Choroid plexus epithelial cell (primary cell): ENCODE results near the gene BTBD9.

Experiments used
- DNase-seq: peaks from one replicate; pipeline ENCODE4 v3.0.0-alpha.2; 2010; ENCODE audit warnings: low read depth
- H3K4me3 ChIP-seq: 2 replicates; pipeline ENCODE4 v1.5.1; 2011; ENCODE audit warnings: low read depth, mild to moderate bottlenecking, control low read depth, low read length, moderate library complexity
- TF ChIP-seq, protein P1 (sequence below): conservative IDR thresholded peaks from 2 replicates; pipeline ENCODE4 v1.5.1; 2011; ENCODE audit warnings: low read depth, mild to moderate bottlenecking, control low read depth, inconsistent platforms, low read length, moderate library complexity

BTBD9 gene

DNA sequence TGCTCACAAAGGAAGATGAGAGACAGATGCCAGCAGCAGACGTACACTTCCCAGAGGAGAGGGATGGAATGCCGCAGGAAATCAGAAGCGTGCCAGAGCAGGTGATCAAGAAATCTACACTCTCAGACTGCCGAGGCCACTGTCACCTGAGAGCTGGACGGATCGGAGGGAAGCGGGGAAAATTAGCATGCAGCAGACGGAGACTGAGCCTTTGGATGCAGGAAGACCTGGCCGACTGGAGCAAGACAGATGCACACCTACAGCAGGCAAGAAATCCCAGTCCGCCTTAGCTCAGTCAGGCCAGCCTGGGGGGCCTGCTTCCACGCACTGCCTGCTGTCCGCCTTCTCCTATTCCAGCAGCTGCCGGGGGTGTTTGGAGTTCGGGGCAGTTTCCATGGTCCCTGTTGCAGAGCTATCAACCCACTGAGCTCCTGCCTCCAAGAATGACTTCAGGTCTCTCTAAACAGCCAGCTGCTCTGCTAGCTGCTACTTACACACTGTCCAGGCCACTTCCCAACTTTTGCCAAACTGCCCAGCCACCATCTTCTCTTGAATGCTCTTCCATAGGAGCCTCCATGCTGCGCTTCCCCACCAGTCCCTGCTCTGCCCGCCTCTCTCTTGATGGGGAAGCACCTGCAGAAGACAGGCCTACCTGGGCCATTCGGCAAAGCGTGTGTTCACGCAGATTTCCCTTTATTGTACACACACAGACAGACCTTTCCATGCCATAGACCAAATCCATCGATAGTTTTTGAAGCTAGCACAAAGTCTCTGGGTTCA, 451.7 kb downstream of the BTBD9 start:
- no peak for DNase-seq
- no peak overlapping the region for H3K4me3 ChIP-seq
- TF ChIP-seq, protein P1, sequence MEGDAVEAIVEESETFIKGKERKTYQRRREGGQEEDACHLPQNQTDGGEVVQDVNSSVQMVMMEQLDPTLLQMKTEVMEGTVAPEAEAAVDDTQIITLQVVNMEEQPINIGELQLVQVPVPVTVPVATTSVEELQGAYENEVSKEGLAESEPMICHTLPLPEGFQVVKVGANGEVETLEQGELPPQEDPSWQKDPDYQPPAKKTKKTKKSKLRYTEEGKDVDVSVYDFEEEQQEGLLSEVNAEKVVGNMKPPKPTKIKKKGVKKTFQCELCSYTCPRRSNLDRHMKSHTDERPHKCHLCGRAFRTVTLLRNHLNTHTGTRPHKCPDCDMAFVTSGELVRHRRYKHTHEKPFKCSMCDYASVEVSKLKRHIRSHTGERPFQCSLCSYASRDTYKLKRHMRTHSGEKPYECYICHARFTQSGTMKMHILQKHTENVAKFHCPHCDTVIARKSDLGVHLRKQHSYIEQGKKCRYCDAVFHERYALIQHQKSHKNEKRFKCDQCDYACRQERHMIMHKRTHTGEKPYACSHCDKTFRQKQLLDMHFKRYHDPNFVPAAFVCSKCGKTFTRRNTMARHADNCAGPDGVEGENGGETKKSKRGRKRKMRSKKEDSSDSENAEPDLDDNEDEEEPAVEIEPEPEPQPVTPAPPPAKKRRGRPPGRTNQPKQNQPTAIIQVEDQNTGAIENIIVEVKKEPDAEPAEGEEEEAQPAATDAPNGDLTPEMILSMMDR: no peak

DNA sequence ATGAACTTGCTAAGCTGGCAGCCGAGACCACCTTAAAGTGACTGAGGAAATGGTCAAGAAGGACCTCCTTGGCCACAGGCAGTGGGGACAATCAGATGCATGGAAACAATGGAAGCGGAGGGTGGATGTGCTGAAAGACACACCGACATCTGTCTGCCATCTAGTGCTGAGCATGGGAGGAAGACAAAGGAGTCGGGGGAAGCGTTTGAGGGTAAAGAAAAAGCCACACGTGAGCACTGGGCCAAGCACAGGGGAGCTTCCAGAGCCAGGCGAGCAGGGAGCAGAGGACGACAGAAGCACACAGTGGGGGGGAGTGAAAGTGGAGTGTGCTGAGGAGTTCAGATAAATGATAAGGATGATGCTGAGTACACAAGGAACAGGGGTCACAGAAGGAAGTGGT, 452.4 kb downstream of the BTBD9 start:
- H3K4me3 ChIP-seq: no peak overlapping the region
- peak; percentile 18 for DNase-seq
- TF ChIP-seq, protein P1: peak; percentile 33

DNA sequence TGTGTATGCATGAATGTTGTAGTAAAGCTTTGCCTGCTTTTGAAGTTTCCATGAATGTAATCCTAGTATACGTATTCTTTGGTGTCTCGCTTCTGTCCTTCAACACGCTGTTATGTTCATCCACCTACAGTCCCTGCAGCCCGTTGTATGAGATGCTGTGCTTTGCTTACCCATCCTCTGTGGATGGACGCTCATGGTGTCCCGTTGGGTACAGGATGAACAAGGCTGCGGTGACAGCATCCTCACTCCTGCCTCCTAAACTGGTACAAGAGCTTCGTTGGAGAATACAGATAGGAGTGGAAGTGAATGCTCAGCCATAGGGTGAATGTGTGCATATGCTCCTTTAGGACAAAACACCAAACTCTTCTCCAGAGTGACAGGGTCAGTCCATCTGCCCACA, 454.0 kb downstream of the BTBD9 start:
- DNase-seq: no peak
- TF ChIP-seq, protein P1: no peak
- H3K4me3 ChIP-seq: no peak overlapping the region

DNA sequence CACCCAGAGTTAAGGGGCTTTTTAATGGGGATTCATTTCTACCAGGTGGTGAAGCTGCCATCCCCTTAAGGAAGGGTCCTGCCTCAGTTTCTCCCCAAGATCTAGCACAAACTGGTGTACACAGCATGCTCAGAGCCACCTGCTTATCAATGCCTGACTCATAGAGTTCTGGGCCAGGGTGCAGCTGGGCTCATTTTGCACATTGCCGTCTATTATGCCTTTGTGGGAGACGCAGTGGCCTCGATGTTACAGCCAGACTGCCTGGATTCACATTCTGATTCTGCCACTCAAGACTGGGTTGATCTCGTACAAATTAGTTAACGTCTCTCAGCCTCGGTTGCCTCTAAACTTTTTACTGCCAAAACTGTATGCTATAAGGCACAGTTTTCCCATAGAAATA, 454.5 kb downstream of the BTBD9 start:
- no peak overlapping the region for H3K4me3 ChIP-seq
- TF ChIP-seq, protein P1: no peak
- no peak for DNase-seq

DNA sequence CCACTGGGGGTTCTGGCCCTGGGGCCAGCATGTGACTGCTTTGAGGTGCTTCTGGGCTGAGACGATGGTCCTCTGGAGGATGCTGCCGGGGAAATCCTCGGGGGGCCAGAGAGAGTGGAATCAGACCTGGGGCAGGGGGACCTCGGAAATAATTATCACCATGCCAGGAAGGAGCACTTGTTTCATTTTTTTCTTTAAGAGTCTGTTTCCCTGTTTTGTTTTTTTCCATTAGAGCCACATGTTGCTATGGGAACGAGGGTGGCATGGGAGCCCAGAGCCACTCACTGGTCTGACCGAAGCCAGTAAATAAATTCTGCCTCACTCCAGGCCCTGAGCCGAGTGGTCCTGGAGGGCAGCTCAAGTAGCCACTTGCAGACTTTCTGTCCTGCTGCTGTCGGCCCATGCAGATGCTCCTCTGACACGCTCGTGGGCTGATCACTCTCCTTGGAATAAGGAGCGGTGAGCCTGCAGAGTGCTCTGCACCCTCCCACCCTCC, 455.1 kb downstream of the BTBD9 start:
- no peak for DNase-seq
- TF ChIP-seq, protein P1: no peak
- no peak overlapping the region for H3K4me3 ChIP-seq

DNA sequence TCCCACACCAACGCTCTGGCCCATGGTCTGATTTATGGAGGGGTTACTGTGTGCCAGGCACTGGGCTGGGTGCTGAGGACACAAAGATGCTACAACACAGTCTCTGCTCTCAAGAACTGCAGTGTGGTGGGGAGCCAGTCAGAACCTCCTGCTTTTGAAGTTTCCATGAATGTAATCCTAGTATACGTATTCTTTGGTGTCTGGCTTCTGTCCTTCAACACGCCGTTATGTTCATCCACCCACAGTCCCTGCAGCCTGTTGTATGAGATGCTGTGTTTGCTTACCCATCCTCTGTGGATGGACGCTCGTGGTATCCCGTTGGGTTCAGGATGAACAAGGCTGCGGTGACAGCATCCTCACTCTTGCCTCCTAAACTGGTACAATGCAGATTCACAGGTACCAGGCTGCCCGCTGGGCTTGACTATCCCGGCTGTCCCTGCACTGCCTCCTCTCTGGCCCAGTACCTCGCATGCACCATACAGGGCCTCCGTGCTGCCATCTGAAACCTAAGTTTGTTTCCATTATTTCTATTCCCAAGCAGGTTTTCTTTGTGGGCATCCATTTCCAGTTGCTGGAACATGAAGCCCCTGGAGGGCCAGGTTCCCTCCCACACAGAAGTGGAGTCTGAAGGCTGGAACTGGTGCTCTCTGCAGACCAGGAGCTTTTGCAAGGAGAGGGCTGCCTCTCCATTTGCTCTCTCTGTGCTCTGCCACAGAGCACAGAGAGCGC, 455.7 kb downstream of the BTBD9 start:
- TF ChIP-seq, protein P1: no peak
- no peak overlapping the region for H3K4me3 ChIP-seq
- DNase-seq: no peak
